Right hindlimb (tissue), 1 donor: Measurements from ENCODE around the gene PCGF3.
"Not testable (repeated sequence)": the region's sequence is repeated elsewhere in the genome, so short reads cannot be mapped to it uniquely, and the experiment has no call there.

Experiments
- DNase-seq: peaks from one replicate; pipeline ENCODE4 v3.0.0-alpha.2; 2018

The PCGF3 gene

GRCh38 chr4:705278-706082 is at the start of gene PCGF3:
PCGF3 (plus strand) TSS chr4:705832; CDS start chr4:733681, 27,849 bp downstream.
- DNase-seq: peak; percentile 99

- DNase-seq: peak; percentile 30
These were observed 48.9 kb upstream of the PCGF3 start for GRCh38 chr4:656436-657337.

GRCh38 chr4:657338-657833 is 48.2 kb upstream of the PCGF3 start:
- DNase-seq: peak; percentile 18

- DNase-seq: peak; percentile 28
These were observed 47.6 kb upstream of the PCGF3 start for GRCh38 chr4:657834-658667.

- DNase-seq: peak; percentile 14
These were observed 46.7 kb upstream of the PCGF3 start for GRCh38 chr4:658681-659667.

- peak; percentile 16 for DNase-seq
These were observed 45.8 kb upstream of the PCGF3 start for GRCh38 chr4:659851-660250.

GRCh38 chr4:660401-660800 is 45.2 kb upstream of the PCGF3 start:
- DNase-seq: peak; percentile 11

- peak; percentile 8 for DNase-seq
These were observed 44.4 kb upstream of the PCGF3 start for GRCh38 chr4:661231-661630.

GRCh38 chr4:661881-662761 is 43.5 kb upstream of the PCGF3 start:
- DNase-seq: peak; percentile 14

- DNase-seq: peak; percentile 26
These were observed 42.6 kb upstream of the PCGF3 start for GRCh38 chr4:663046-663437.

- DNase-seq: peak; percentile 75
These were observed 41.9 kb upstream of the PCGF3 start for GRCh38 chr4:663438-664428.

- DNase-seq: no peak
These were observed 40.9 kb upstream of the PCGF3 start for GRCh38 chr4:664713-665231.

GRCh38 chr4:665381-665750 is 40.3 kb upstream of the PCGF3 start:
- DNase-seq: peak; percentile 16

GRCh38 chr4:665751-666435 is 39.7 kb upstream of the PCGF3 start:
- peak; percentile 26 for DNase-seq

- peak; percentile 25 for DNase-seq
These were observed 39.2 kb upstream of the PCGF3 start for GRCh38 chr4:666436-666810.

- DNase-seq: peak; percentile 18
These were observed 38.6 kb upstream of the PCGF3 start for GRCh38 chr4:666822-667544.

- peak; percentile 18 for DNase-seq
These were observed 38.1 kb upstream of the PCGF3 start for GRCh38 chr4:667545-667925.

- not testable (repeated sequence) for DNase-seq
These were observed 37.4 kb upstream of the PCGF3 start for GRCh38 chr4:668219-668618.
